Measurements from ENCODE around the gene TUFT1. TPM values are rescaled to one million over a fixed set of nuclear protein-coding genes. Genes with fewer than 3 reads are reported as not detected.
A peak's percentile ranks its signal among the peaks of the same experiment; 100 is the strongest.

TUFT1 gene
- total and polyA plus RNA-seq, 10 of the 15 experiments (the other 5 are each of a cell fraction or from before 2014, with no cell fraction given) = 0.08 to 4.3 (median 3.2) TPM

DNA sequence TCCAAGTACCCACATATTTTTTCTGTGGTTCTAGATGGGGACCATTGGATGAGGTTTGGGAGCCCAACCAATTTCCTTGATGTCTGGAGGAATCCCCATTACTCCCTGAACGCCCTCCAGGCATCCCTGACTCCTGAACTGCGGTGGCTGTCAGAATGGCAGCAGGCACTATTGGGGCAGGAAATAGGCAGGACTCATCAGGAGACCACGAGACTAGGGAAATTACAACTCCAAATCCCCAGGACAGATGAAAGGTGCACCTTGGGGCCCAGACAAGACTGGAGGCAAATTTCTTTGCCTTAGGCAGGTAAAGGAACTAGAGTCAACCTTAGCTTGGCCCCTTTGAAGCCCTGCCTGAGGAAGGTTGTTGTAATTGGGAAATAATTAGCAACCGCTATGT, 27.8 kb upstream of the TUFT1 start:
- POLR2A ChIA-PET = no interaction called here
- no peak for DNase-seq (ENCODE audit: low read depth, low spot score)
- Histone ChIP-seq H3K9me3 (replicated peaks; ENCODE audit: control insufficient read depth, insufficient read depth, low read length) (no peaks in the 10 kb centered on the region), H3K27me3 (replicated peaks in 1 of 2; ENCODE audit: control insufficient read depth in 2 of 2, insufficient read depth in 2 of 2, low read length in 1 of 2) (peaks cover 6 to 7% of the 10 kb centered on the region in 2 experiments), H3K36me3 (ENCODE audit: control insufficient read depth in 2 of 2, insufficient read depth in 2 of 2, low read length in 1 of 2) (no peaks in the 10 kb centered on the region), H3K4me1 (ENCODE audit: control insufficient read depth, insufficient read depth, low read length) (peaks cover 23% of the 10 kb centered on the region), H3K9ac (ENCODE audit: control insufficient read depth, insufficient read depth, low read length) (no peak overlapping the region), H4K20me1 (ENCODE audit: control insufficient read depth, insufficient read depth) (no peaks in the 10 kb centered on the region), H3K4me2 (ENCODE audit: control insufficient read depth, insufficient read depth) (peak overlapping the region; percentile 98), H2AFZ (ENCODE audit: control insufficient read depth, low read depth, low read length) (no peak overlapping the region), H3K4me3 (peak overlapping the region; percentile 65; the same call in 1 of the 2 replicates), H3K79me2 (ENCODE audit: control insufficient read depth, insufficient read depth, low read length) (no peaks in the 10 kb centered on the region), H3K27ac (ENCODE audit: control insufficient read depth, insufficient read depth) (no peak overlapping the region)
- CTCF ChIA-PET = no interaction called here
- TF ChIP-seq, protein P1, sequence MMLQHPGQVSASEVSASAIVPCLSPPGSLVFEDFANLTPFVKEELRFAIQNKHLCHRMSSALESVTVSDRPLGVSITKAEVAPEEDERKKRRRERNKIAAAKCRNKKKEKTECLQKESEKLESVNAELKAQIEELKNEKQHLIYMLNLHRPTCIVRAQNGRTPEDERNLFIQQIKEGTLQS (IDR thresholded peaks at IDR 0.05; ENCODE audit: borderline replicate concordance, extremely low read depth, low read depth, low read length) = no peak
- TF ChIP-seq FOXK2 (IDR thresholded peaks at IDR 0.05) (no peak), MEF2B (IDR thresholded peaks at IDR 0.05; ENCODE audit: partially characterized antibody, poor library complexity, severe bottlenecking) (no peak), NR2C2 (IDR thresholded peaks at IDR 0.05; ENCODE audit: borderline replicate concordance, control insufficient read depth, insufficient read length, low read depth) (no peak), HDAC2 (IDR thresholded peaks at IDR 0.05) (no peak), CEBPB (IDR thresholded peaks at IDR 0.05; ENCODE audit: borderline replicate concordance in 1 of 2, low read depth in 2 of 2, low read length in 2 of 2) (no peak), ATF7 (IDR thresholded peaks at IDR 0.05; ENCODE audit: low read depth) (no peak), KLF5 (IDR thresholded peaks at IDR 0.05; ENCODE audit: partially characterized antibody) (no peak), TBL1XR1 (IDR thresholded peaks at IDR 0.05; ENCODE audit: low read depth, low read length) (no peak), KAT2A (conservative IDR thresholded peaks at IDR 0.05; ENCODE audit: control insufficient read depth, low read depth, low read length) (no peak), DPF2 (IDR thresholded peaks at IDR 0.05) (no peak), CHD4 (IDR thresholded peaks at IDR 0.05) (no peak), FOXM1 (IDR thresholded peaks at IDR 0.05; ENCODE audit: low read depth, low read length) (no peak), NBN (IDR thresholded peaks at IDR 0.05) (no peak)
- TF ChIP-seq, protein P2, sequence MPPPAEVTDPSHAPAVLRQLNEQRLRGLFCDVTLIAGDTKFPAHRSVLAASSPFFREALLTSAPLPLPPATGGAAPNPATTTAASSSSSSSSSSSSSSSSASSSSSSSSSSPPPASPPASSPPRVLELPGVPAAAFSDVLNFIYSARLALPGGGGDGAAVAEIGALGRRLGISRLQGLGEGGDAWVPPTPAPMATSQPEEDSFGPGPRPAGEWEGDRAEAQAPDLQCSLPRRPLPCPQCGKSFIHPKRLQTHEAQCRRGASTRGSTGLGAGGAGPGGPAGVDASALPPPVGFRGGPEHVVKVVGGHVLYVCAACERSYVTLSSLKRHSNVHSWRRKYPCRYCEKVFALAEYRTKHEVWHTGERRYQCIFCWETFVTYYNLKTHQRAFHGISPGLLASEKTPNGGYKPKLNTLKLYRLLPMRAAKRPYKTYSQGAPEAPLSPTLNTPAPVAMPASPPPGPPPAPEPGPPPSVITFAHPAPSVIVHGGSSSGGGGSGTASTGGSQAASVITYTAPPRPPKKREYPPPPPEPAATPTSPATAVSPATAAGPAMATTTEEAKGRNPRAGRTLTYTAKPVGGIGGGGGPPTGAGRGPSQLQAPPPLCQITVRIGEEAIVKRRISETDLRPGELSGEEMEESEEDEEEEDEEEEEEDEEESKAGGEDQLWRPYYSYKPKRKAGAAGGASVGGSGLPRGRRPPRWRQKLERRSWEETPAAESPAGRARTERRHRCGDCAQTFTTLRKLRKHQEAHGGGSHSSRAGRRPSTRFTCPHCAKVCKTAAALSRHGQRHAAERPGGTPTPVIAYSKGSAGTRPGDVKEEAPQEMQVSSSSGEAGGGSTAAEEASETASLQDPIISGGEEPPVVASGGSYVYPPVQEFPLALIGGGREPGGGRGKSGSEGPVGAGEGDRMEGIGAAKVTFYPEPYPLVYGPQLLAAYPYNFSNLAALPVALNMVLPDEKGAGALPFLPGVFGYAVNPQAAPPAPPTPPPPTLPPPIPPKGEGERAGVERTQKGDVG (CRISPR knock-in tag; IDR thresholded peaks at IDR 0.05) = no peak
- no peak for FAIRE-seq
- in situ Hi-C loops (cut with MboI) = loop anchor here (5.0 kb wide), 1 partner anchor 65 kb away; no protein-coding TSS in a partner anchor
- intact Hi-C loops (cut with micrococcal nuclease; ENCODE audit: unreplicated experiment) = loop anchor here (5.0 kb wide), 1 partner anchor 70 kb away; no protein-coding TSS in a partner anchor
- RAD21 ChIA-PET (ENCODE audit: unreplicated experiment) = no interaction called here
- SMC1A ChIA-PET (ENCODE audit: uncharacterized antibody, unreplicated experiment) = no interaction called here
- ATAC-seq = no peak
- WGBS (ENCODE audit: insufficient coverage, insufficient replicate concordance, low lambda C conversion rate, missing lambda C conversion rate) = 59% methylated on average over 4 of the region's 4 CpGs
- no TSS peak for BruUV-seq (replicated peaks)

All from GM12878 (cell line).